Breast epithelium (tissue), 3 donors: ENCODE data around the gene CD84.

ENCODE experiments used
- POLR2A ChIP-seq: fragments of 450-650 bp; IDR thresholded peaks from one replicate; pipeline ENCODE4 v1.6.1; 2016; ENCODE audit warnings: antibody characterized with exemption, mild to moderate bottlenecking, moderate library complexity
- TF ChIP-seq, protein P1 (sequence below), 3 donors: fragments of 450-650 bp; IDR thresholded peaks; one replicate each; pipeline ENCODE4 v1.5.1; 2016 to 2017; ENCODE audit warnings: antibody characterized with exemption in 3 of 3, mild to moderate bottlenecking in 3 of 3, moderate library complexity in 3 of 3

DNA sequence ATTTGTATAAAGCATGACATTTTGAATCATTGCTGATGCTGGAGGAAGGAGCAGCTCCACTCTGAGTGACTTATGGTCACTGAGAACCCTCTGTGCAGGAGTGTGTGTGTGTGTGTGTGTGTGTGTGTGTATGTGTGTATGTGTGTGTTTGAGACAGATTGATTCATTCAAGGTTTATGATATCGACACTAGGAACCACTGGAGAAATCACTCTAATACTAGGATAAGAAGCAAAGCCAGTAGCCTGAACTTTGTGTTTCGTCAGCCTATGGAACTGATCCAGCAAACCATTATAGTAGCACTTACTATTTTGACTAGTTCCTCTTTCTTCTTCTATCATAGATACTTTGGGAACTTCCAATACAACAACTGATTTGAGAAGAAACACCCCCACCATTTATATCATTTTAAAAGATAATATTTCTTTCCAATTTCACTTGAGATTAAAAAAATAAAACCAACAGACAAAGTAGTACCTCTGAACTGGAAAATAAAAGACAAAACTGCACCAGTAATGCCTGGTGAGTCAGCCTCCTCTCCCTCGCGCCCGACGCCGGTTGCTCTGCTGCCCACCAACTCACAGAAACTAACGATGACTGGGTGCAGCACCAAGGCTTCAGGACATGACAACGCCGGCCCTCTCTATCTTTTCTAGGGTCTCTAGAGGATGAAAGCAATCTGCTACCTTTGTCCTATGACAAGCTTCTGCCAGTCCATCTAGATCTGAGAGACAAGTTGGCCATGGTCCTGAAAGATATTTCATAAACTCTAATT lies 46.6 kb upstream of the CD84 start:
- TF ChIP-seq, protein P1, sequence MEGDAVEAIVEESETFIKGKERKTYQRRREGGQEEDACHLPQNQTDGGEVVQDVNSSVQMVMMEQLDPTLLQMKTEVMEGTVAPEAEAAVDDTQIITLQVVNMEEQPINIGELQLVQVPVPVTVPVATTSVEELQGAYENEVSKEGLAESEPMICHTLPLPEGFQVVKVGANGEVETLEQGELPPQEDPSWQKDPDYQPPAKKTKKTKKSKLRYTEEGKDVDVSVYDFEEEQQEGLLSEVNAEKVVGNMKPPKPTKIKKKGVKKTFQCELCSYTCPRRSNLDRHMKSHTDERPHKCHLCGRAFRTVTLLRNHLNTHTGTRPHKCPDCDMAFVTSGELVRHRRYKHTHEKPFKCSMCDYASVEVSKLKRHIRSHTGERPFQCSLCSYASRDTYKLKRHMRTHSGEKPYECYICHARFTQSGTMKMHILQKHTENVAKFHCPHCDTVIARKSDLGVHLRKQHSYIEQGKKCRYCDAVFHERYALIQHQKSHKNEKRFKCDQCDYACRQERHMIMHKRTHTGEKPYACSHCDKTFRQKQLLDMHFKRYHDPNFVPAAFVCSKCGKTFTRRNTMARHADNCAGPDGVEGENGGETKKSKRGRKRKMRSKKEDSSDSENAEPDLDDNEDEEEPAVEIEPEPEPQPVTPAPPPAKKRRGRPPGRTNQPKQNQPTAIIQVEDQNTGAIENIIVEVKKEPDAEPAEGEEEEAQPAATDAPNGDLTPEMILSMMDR (IDR thresholded peaks at IDR 0.05) = no peak
- TF ChIP-seq POLR2A = no peak
